IPS-11a (cell line): Measurements from ENCODE around the gene INSYN2B.
"Not testable (repeated sequence)": the region's sequence is repeated elsewhere in the genome, so short reads cannot be mapped to it uniquely, and the experiment has no call there.

Experiments
- H3K4me3 ChIP-seq: one replicate; pipeline ENCODE4 v1.5.1; 2013; ENCODE audit warnings: low read depth, low read length, control low read depth

INSYN2B gene

GRCh38 chr5:169973056-169973455 is 7.2 kb downstream of the INSYN2B start:
- H3K4me3 ChIP-seq: no peak overlapping the region

GRCh38 chr5:169971780-169972179 is 8.5 kb downstream of the INSYN2B start:
- H3K4me3 ChIP-seq: no peak overlapping the region

- H3K4me3 ChIP-seq: no peak overlapping the region
Measured at GRCh38 chr5:169970911-169971765, 9.2 kb downstream of the INSYN2B start.

GRCh38 chr5:169970339-169970738 is 10.0 kb downstream of the INSYN2B start:
- H3K4me3 ChIP-seq: no peak overlapping the region

GRCh38 chr5:169964246-169964645 is 16.0 kb downstream of the INSYN2B start:
- no peak overlapping the region for H3K4me3 ChIP-seq

GRCh38 chr5:169960659-169961058 is 19.6 kb downstream of the INSYN2B start:
- H3K4me3 ChIP-seq: no peak overlapping the region

GRCh38 chr5:169958278-169958677 is 22.0 kb downstream of the INSYN2B start:
- H3K4me3 ChIP-seq: no peak overlapping the region

GRCh38 chr5:169956756-169957155 is 23.5 kb downstream of the INSYN2B start:
- H3K4me3 ChIP-seq: no peak overlapping the region

GRCh38 chr5:169956126-169956525 is 24.2 kb downstream of the INSYN2B start:
- H3K4me3 ChIP-seq: no peak overlapping the region

- no peak overlapping the region for H3K4me3 ChIP-seq
Measured at GRCh38 chr5:169954786-169955185, 25.5 kb downstream of the INSYN2B start.

GRCh38 chr5:169953196-169953595 is 27.1 kb downstream of the INSYN2B start:
- H3K4me3 ChIP-seq: not testable (repeated sequence)

GRCh38 chr5:169950333-169950732 is 30.0 kb downstream of the INSYN2B start:
- no peak overlapping the region for H3K4me3 ChIP-seq

- H3K4me3 ChIP-seq: no peak overlapping the region
Measured at GRCh38 chr5:169946743-169947295, 33.5 kb downstream of the INSYN2B start.

- no peak overlapping the region for H3K4me3 ChIP-seq
Measured at GRCh38 chr5:169945831-169946261, 34.4 kb downstream of the INSYN2B start.

- H3K4me3 ChIP-seq: no peak overlapping the region
Measured at GRCh38 chr5:169944922-169945680, 35.2 kb downstream of the INSYN2B start.

GRCh38 chr5:169944115-169944514 is 36.2 kb downstream of the INSYN2B start:
- no peak overlapping the region for H3K4me3 ChIP-seq

GRCh38 chr5:169943026-169943425 is 37.3 kb downstream of the INSYN2B start:
- H3K4me3 ChIP-seq: no peak overlapping the region

- H3K4me3 ChIP-seq: no peak overlapping the region
Measured at GRCh38 chr5:169942181-169942580, 38.1 kb downstream of the INSYN2B start.

- no peak overlapping the region for H3K4me3 ChIP-seq
Measured at GRCh38 chr5:169941542-169941941, 38.8 kb downstream of the INSYN2B start.

GRCh38 chr5:169939731-169940130 is 40.6 kb downstream of the INSYN2B start:
- no peak overlapping the region for H3K4me3 ChIP-seq

GRCh38 chr5:169938439-169938838 is 41.9 kb downstream of the INSYN2B start:
- H3K4me3 ChIP-seq: no peak overlapping the region

GRCh38 chr5:169935762-169936161 is 44.5 kb downstream of the INSYN2B start:
- H3K4me3 ChIP-seq: no peak overlapping the region
